ENCODE results near the gene TRUB1. TPM values are rescaled to one million over a fixed set of nuclear protein-coding genes. Genes with fewer than 3 reads are reported as not detected.

TRUB1 gene
- total RNA-seq, 3 donors from 2014 or later = 14.9 to 27.8 (median 18.0) TPM

DNA sequence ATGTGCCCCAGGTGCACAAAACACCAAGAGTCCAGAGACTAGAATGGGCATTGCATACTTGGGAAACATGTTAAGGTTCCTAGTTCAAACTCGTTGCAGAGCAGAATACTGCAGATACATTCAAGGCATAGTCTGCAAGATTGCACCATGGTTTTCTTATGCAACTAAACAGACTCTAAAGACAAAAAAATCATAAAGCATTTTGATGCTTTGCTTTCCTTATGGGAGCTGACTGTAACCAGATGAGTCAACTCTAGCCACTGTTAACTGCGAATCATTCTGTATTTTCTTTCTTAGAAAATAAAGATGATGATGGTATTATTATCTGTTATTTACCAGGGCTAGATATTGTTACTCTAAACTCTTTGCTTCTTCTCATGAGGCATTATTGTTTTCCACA lies 19.7 kb downstream of the TRUB1 start:
- no peak overlapping the region for H3K4me3 ChIP-seq
- no peaks in the 10 kb centered on the region for H3K36me3 ChIP-seq
- no peaks in the 10 kb centered on the region for H3K27me3 ChIP-seq
- DNase-seq (ENCODE audit: low spot score in 2 of 2) = no peak
- TF ChIP-seq POLR2AphosphoS5 (IDR thresholded peaks at IDR 0.05) = no peak
- TF ChIP-seq, protein P1, sequence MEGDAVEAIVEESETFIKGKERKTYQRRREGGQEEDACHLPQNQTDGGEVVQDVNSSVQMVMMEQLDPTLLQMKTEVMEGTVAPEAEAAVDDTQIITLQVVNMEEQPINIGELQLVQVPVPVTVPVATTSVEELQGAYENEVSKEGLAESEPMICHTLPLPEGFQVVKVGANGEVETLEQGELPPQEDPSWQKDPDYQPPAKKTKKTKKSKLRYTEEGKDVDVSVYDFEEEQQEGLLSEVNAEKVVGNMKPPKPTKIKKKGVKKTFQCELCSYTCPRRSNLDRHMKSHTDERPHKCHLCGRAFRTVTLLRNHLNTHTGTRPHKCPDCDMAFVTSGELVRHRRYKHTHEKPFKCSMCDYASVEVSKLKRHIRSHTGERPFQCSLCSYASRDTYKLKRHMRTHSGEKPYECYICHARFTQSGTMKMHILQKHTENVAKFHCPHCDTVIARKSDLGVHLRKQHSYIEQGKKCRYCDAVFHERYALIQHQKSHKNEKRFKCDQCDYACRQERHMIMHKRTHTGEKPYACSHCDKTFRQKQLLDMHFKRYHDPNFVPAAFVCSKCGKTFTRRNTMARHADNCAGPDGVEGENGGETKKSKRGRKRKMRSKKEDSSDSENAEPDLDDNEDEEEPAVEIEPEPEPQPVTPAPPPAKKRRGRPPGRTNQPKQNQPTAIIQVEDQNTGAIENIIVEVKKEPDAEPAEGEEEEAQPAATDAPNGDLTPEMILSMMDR (IDR thresholded peaks at IDR 0.05) = no peak
- no peak for TF ChIP-seq POLR2A (IDR thresholded peaks at IDR 0.05)
- no peaks in the 10 kb centered on the region for H3K9me3 ChIP-seq
- no peaks in the 10 kb centered on the region for H3K4me1 ChIP-seq
- intact Hi-C loops (cut with DNase I; ENCODE audit: low total_unique reads) = no loop called here
- H3K27ac ChIP-seq = no peak overlapping the region

DNA sequence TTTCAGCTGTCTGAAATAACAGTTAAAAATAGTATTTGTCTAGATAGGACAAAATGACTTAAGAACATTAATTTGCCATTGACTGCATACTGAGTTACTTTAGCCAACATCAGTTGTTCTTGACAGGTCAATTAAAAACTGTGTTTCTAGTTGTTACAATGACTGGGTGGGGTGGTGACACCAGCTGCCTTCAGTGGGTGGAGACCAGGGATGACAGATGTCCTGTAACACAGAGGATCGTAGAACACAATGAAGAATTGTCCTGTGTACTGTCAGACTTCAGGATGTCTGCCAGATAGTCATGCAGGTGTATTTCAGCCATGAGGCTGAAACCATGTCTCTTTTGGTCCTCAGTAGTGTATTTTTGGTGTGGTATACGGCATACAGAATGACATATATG lies 24.4 kb downstream of the TRUB1 start:
- no peak for TF ChIP-seq POLR2A (IDR thresholded peaks at IDR 0.05)
- TF ChIP-seq, protein P1 (IDR thresholded peaks at IDR 0.05) = no peak
- no peak for TF ChIP-seq POLR2AphosphoS5 (IDR thresholded peaks at IDR 0.05)
- Histone ChIP-seq H3K27me3 (no peaks in the 10 kb centered on the region), H3K4me3 (no peak overlapping the region), H3K27ac (no peak overlapping the region), H3K4me1 (no peaks in the 10 kb centered on the region), H3K36me3 (no peaks in the 10 kb centered on the region), H3K9me3 (no peaks in the 10 kb centered on the region)
- intact Hi-C loops (cut with DNase I; ENCODE audit: low total_unique reads) = no loop called here
- DNase-seq (ENCODE audit: low spot score in 2 of 2) = no peak

DNA sequence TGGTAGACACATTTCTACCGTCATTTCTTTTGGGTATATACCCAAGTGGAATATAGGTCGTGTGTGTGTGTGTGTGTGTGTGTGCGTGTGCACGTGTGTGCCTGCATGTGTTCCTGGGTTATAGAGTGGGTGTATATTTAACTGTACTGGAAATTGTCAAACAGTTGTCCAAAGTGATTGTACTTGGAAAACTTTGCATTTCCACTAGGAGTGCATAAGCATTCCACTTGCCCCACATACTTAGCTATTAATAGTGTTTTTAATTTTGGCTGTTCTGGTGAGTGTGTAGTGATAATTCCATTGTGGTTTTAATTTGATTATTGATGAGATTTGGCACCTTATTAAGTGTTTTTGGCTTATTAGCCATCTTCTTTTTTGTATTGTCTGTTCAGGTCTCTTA lies 25.9 kb downstream of the TRUB1 start:
- intact Hi-C loops (cut with DNase I; ENCODE audit: low total_unique reads) = no loop called here

DNA sequence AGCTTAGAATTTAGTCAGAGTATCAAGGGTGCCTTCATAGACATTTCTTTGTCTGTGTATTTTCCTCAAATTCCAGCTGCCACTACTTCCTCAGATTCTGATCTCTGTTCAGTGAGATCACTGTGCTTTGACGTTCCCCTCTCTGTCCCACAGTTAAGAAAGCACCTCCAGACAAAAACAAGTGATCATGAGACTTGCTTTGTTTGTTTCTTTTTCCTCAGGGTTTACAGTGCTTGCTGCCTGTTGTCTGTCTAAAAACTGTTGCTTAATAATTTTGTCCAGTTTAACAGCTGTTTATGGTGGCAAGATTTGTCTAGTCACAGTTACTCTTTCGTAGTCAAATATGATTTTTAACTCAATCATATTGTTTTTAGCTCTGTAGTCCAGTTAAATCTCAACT lies 29.1 kb downstream of the TRUB1 start:
- Histone ChIP-seq H3K9me3 (no peaks in the 10 kb centered on the region), H3K4me3 (no peak overlapping the region), H3K4me1 (no peaks in the 10 kb centered on the region), H3K36me3 (no peaks in the 10 kb centered on the region), H3K27me3 (no peaks in the 10 kb centered on the region), H3K27ac (peak overlapping the region in 1 of 2 donors; percentile 8)
- TF ChIP-seq POLR2AphosphoS5 (IDR thresholded peaks at IDR 0.05) = no peak
- TF ChIP-seq POLR2A (IDR thresholded peaks at IDR 0.05) = no peak
- no peak for DNase-seq (ENCODE audit: low spot score in 2 of 2)
- intact Hi-C loops (cut with DNase I; ENCODE audit: low total_unique reads) = loop anchor here (5.0 kb wide), 1 partner anchor 95 kb away; no protein-coding TSS in a partner anchor

More for the DNA sequence above, 25.9 kb downstream of the TRUB1 start:
- TF ChIP-seq POLR2A (IDR thresholded peaks at IDR 0.05) = no peak
- TF ChIP-seq, protein P1 (IDR thresholded peaks at IDR 0.05) = no peak
- TF ChIP-seq POLR2AphosphoS5 (IDR thresholded peaks at IDR 0.05) = no peak
- Histone ChIP-seq H3K27ac (no peak overlapping the region), H3K36me3 (no peaks in the 10 kb centered on the region), H3K9me3 (no peaks in the 10 kb centered on the region), H3K27me3 (no peaks in the 10 kb centered on the region), H3K4me1 (no peaks in the 10 kb centered on the region), H3K4me3 (no peak overlapping the region)
- DNase-seq (ENCODE audit: low spot score in 2 of 2) = no peak

DNA sequence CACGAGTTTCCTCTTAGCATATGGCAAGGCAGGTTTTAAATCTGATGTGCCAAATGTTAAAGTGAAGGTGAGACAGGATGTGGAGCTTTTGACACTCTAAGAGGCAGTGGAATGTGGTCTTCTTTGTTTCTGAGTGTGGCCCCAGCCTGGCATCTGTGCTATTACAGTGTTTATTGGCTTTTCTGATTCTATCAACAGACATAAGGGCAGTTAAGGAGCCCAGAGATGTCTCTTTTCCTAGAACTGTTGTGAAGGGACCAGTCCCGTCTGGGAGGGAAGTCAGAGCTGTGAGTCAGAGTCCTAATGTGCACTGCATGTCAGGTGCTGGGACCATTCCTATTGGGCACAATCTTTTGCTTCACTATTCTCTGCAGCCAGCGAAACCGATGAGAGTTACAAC lies 32.5 kb downstream of the TRUB1 start:
- TF ChIP-seq POLR2A (IDR thresholded peaks at IDR 0.05) (no peak), POLR2AphosphoS5 (IDR thresholded peaks at IDR 0.05) (no peak)
- TF ChIP-seq, protein P1 (IDR thresholded peaks at IDR 0.05) = no peak
- no peak overlapping the region for H3K27ac ChIP-seq
- DNase-seq (ENCODE audit: low spot score in 2 of 2) = no peak
- no peaks in the 10 kb centered on the region for H3K4me1 ChIP-seq
- H3K36me3 ChIP-seq = no peaks in the 10 kb centered on the region
- H3K27me3 ChIP-seq = no peaks in the 10 kb centered on the region
- H3K4me3 ChIP-seq = no peak overlapping the region
- intact Hi-C loops (cut with DNase I; ENCODE audit: low total_unique reads) = no loop called here
- no peaks in the 10 kb centered on the region for H3K9me3 ChIP-seq

DNA sequence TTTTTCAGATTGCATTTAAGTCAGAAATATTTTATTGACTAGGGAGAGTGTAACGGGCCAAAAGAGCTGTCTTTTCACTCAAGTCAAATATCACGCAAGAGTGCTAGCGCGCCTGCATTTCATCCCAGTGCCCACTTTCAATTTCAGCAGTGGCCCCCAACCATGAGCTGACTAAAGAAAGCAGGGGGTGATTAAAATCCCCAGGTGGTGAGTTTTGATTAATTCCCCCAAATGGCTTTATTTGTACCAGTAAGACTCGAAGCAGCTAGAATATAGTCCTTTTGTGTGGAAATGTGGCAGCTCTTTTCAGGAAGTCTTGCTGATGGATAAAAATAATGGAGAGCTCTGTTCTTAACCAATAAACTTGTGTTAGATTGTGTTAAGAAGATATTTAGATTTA lies 35.3 kb downstream of the TRUB1 start:
- Histone ChIP-seq H3K9me3 (no peaks in the 10 kb centered on the region), H3K27me3 (no peaks in the 10 kb centered on the region), H3K27ac (no peak overlapping the region), H3K36me3 (no peaks in the 10 kb centered on the region), H3K4me3 (no peak overlapping the region), H3K4me1 (no peaks in the 10 kb centered on the region)
- no peak for DNase-seq (ENCODE audit: low spot score in 2 of 2)
- TF ChIP-seq POLR2AphosphoS5 (IDR thresholded peaks at IDR 0.05) = no peak
- TF ChIP-seq POLR2A (IDR thresholded peaks at IDR 0.05) = no peak
- TF ChIP-seq, protein P1 (IDR thresholded peaks at IDR 0.05) = no peak
- intact Hi-C loops (cut with DNase I; ENCODE audit: low total_unique reads) = no loop called here

Data from breast epithelium (tissue), 4 donors.